Endothelial cell of umbilical vein (primary cell): ENCODE measurements around the gene ANGPT4. TPM values are rescaled to one million over a fixed set of nuclear protein-coding genes. Genes with fewer than 3 reads are reported as not detected.

Experiments used
- BruUV-seq: library from RNA; stranded (reverse); fragments of 400-500 nt; replicated peaks from 2 replicates; lab custom pipeline; 2021; lab: Mats Ljungman, UMichigan
- CTCF ChIA-PET: fragments of 300-600, 350-600 bp; sonication (Branson Sonifier 250); formaldehyde crosslinking; loops from one replicate; lab custom pipeline; 2021; ENCODE audit warnings: antibody characterized with exemption, inconsistent platforms; lab: Charles Lee
- POLR2A ChIA-PET: fragments of 300-600, 350-600 bp; sonication (Branson Sonifier 250); formaldehyde crosslinking; loops from one replicate; lab custom pipeline; 2021; ENCODE audit warnings: antibody characterized with exemption, inconsistent platforms; lab: Charles Lee
- DNase-seq: peaks from one replicate; pipeline ENCODE4 v3.0.0-alpha.2; 2011; ENCODE audit warnings: low read depth, low spot score
- FAIRE-seq: peaks from 2 replicates; lab custom pipeline; 2011; peaks lifted over from hg19 to GRCh38; lab: Jason Lieb, UNC
- H2AFZ ChIP-seq: 2 replicates; pipeline ENCODE4 v1.6.0; 2012; ENCODE audit warnings: low read depth, low read length, control low read depth, inconsistent platforms
- H3K27ac ChIP-seq: 2 replicates; pipeline ENCODE4 v1.5.1; 2011; ENCODE audit warnings: low read depth, mild to moderate bottlenecking, control low read depth, low read length, moderate library complexity; ENCODE audit not compliant: insufficient read depth
- H3K27me3 ChIP-seq, 2 experiments: 2 replicates each; pipeline versions ENCODE4 v1.6.0 to v1.6.1; 2011; ENCODE audit warnings: low read length in 2 of 2, mixed read lengths in 1 of 2; ENCODE audit not compliant: control insufficient read depth in 2 of 2, insufficient read depth in 2 of 2
- H3K36me3 ChIP-seq, 2 experiments: 2 replicates in 1 of 2; 3 replicates in 1 of 2; pipeline ENCODE4 v1.5.1; 2011; ENCODE audit warnings: low read length in 2 of 2, mild to moderate bottlenecking in 1 of 2, moderate library complexity in 1 of 2; ENCODE audit not compliant: control insufficient read depth in 2 of 2, insufficient read depth in 2 of 2; ENCODE audit errors: extremely low read depth in 1 of 2
- H3K4me1 ChIP-seq: 3 replicates; pipeline ENCODE4 v1.5.1; 2011; ENCODE audit warnings: mild to moderate bottlenecking, low read length; ENCODE audit not compliant: control insufficient read depth, insufficient read depth; ENCODE audit errors: extremely low read depth
- H3K4me2 ChIP-seq: 2 replicates; pipeline ENCODE4 v1.6.1; 2011; ENCODE audit warnings: low read length, control low read depth, mixed read lengths; ENCODE audit not compliant: insufficient read depth
- H3K4me3 ChIP-seq, 3 experiments: fragments of 200-600 bp in 1 of 3; sonication (generic), shearing (Covaris generic) in 1 of 3; replicated peaks in 1 of 3; 2 replicates each; pipeline ENCODE4 v1.5.1; 2011 to 2016; ENCODE audit warnings: control low read depth in 3 of 3, low read length in 3 of 3, mild to moderate bottlenecking in 2 of 3, inconsistent platforms in 1 of 3, low read depth in 1 of 3, moderate library complexity in 1 of 3; ENCODE audit not compliant: insufficient read depth in 1 of 3
- H3K79me2 ChIP-seq: 2 replicates; pipeline ENCODE4 v1.6.0; 2012; ENCODE audit warnings: low read length, inconsistent platforms; ENCODE audit not compliant: control insufficient read depth, insufficient read depth
- H3K9ac ChIP-seq: replicated peaks from 2 replicates; pipeline ENCODE3; 2011; ENCODE audit warnings: low read length, control low read depth; ENCODE audit not compliant: insufficient read depth; ENCODE audit errors: extremely low read depth
- H3K9me1 ChIP-seq: replicated peaks from 3 replicates; pipeline ENCODE4 v1.6.0; 2011; ENCODE audit warnings: mild to moderate bottlenecking, low read length; ENCODE audit not compliant: control insufficient read depth, insufficient read depth; ENCODE audit errors: extremely low read depth
- H3K9me3 ChIP-seq: replicated peaks from 2 replicates; pipeline ENCODE4 v1.5.1; 2012; ENCODE audit warnings: low read length, inconsistent platforms; ENCODE audit not compliant: control insufficient read depth, insufficient read depth
- H4K20me1 ChIP-seq: replicated peaks from 2 replicates; pipeline ENCODE3; 2011; ENCODE audit warnings: mild to moderate bottlenecking, low read length; ENCODE audit not compliant: control insufficient read depth, insufficient read depth; ENCODE audit errors: extremely low read depth
- EZH2 ChIP-seq: IDR thresholded peaks from 2 replicates; pipeline ENCODE4 v1.6.1; 2012; ENCODE audit warnings: borderline replicate concordance, low read depth, mild to moderate bottlenecking, moderate library complexity, low read length, inconsistent platforms; ENCODE audit not compliant: severe bottlenecking
- FOS ChIP-seq: IDR thresholded peaks from 2 replicates; pipeline ENCODE4 v1.6.1; 2011; ENCODE audit warnings: mild to moderate bottlenecking, low read length, moderate library complexity, borderline replicate concordance; ENCODE audit not compliant: insufficient read depth
- JUN ChIP-seq: IDR thresholded peaks from 2 replicates; pipeline ENCODE4 v1.6.1; 2011; ENCODE audit warnings: borderline replicate concordance, low read depth; ENCODE audit not compliant: insufficient read length, insufficient read depth
- MAX ChIP-seq: IDR thresholded peaks from 2 replicates; pipeline ENCODE4 v1.6.1; 2011; ENCODE audit not compliant: insufficient read depth, insufficient read length
- MYC ChIP-seq: IDR thresholded peaks from one replicate; pipeline ENCODE4 v1.6.1; 2011; ENCODE audit warnings: mild to moderate bottlenecking, low read depth, low read length
- POLR2A ChIP-seq: IDR thresholded peaks from 2 replicates; pipeline ENCODE4 v1.6.1; 2012; ENCODE audit warnings: low read depth, mild to moderate bottlenecking, control low read depth, low read length
- POLR2AphosphoS5 ChIP-seq: IDR thresholded peaks from 2 replicates; pipeline ENCODE4 v1.6.1; 2012; ENCODE audit warnings: low read depth, mild to moderate bottlenecking, control low read depth, low read length, moderate library complexity; ENCODE audit not compliant: insufficient read depth
- dilution Hi-C: fragments of 300-500 bp; cut with MboI; formaldehyde crosslinking; loops from one replicate; pipeline ENCODE4 v1.15.0; 2019; ENCODE audit warnings: low sequenced_read_pairs; ENCODE audit not compliant: extremely low pct_ligation_motif_present
- intact Hi-C: fragments of 100-400 bp; cut with micrococcal nuclease; formaldehyde crosslinking; loops from one replicate; pipeline ENCODE4 v1.10.0; 2022
- polyA plus RNA-seq, 4 experiments: library from polyadenylated mRNA; depleted of rRNA in 3 of 4; stranded (reverse) in 3 of 4; unstranded in 1 of 4; fragments of >200 nt; gene quantifications; 2 replicates each; pipeline versions ENCODE4 v1.2.1 to v1.2.3, GENCODE V29; 2011 to 2012; ENCODE audit warnings: missing spikeins in 1 of 4
- total RNA-seq: library from RNA; stranded (reverse); gene quantifications from 2 replicates; pipeline ENCODE4 v1.2.3, GENCODE V29; 2021

Gene ANGPT4
- total and polyA plus RNA-seq, 2 donors (not counting 3 experiments of a cell fraction or from before 2014, with no cell fraction given) = not detected

- H3K9me1 ChIP-seq = no peaks in the 10 kb centered on the region
- H4K20me1 ChIP-seq = no peaks in the 10 kb centered on the region
- no peaks in the 10 kb centered on the region for H3K4me1 ChIP-seq
- TF ChIP-seq MYC = no peak
- DNase-seq (no peak), FAIRE-seq (no peak)
- no peaks in the 10 kb centered on the region for H3K27me3 ChIP-seq
- intact Hi-C loops (no loop called here), dilution Hi-C loops (no loop called here)
- H2AFZ ChIP-seq = no peak overlapping the region
- BruUV-seq = no TSS peak
- no peak overlapping the region for H3K4me2 ChIP-seq
- H3K79me2 ChIP-seq = no peaks in the 10 kb centered on the region
- H3K27ac ChIP-seq = no peak overlapping the region
- H3K4me3 ChIP-seq = no peak overlapping the region
- POLR2A ChIA-PET = no interaction called here
- no peaks in the 10 kb centered on the region for H3K9me3 ChIP-seq
- no peak overlapping the region for H3K9ac ChIP-seq
- CTCF ChIA-PET = no interaction called here
- no peaks in the 10 kb centered on the region for H3K36me3 ChIP-seq
Observed at GRCh38 chr20:924639-925038, 8.5 kb upstream of the ANGPT4 start.

- no peaks in the 10 kb centered on the region for H3K36me3 ChIP-seq
- ChIA-PET POLR2A (no interaction called here), CTCF (no interaction called here)
- H3K4me2 ChIP-seq = no peak overlapping the region
- H3K9me3 ChIP-seq = no peaks in the 10 kb centered on the region
- no peaks in the 10 kb centered on the region for H4K20me1 ChIP-seq
- H2AFZ ChIP-seq = no peak overlapping the region
- dilution Hi-C loops (no loop called here), intact Hi-C loops (no loop called here)
- H3K9ac ChIP-seq = no peak overlapping the region
- H3K4me3 ChIP-seq = no peak overlapping the region
- no peaks in the 10 kb centered on the region for H3K79me2 ChIP-seq
- H3K27me3 ChIP-seq = no peaks in the 10 kb centered on the region
- no TSS peak for BruUV-seq
- DNase-seq (no peak), FAIRE-seq (no peak)
- TF ChIP-seq MYC (no peak), JUN (no peak), POLR2A (no peak), MAX (no peak), FOS (no peak), POLR2AphosphoS5 (no peak), EZH2 (no peak)
- H3K9me1 ChIP-seq = no peaks in the 10 kb centered on the region
- H3K4me1 ChIP-seq = no peaks in the 10 kb centered on the region
- no peak overlapping the region for H3K27ac ChIP-seq
Observed at GRCh38 chr20:922781-923180, 6.6 kb upstream of the ANGPT4 start.
